ENCODE measurements around the gene HPGDS. TPM values are rescaled to one million over a fixed set of nuclear protein-coding genes. Genes with fewer than 3 reads are reported as not detected.

HPGDS gene
- total and polyA plus RNA-seq, 2 experiments from 2014 or later = not detected

GRCh38 chr4:94368459-94368858, 25.8 kb upstream of the HPGDS start:
- no peaks in the 10 kb centered on the region for H3F3A ChIP-seq (replicated peaks; ENCODE audit: low read depth)
- no peak for ATAC-seq
- Mint-ChIP-seq H3K27ac (no peak overlapping the region), H3K4me3 (no peak overlapping the region), H3K27me3 (ENCODE audit: insufficient read depth, low read depth, poor library complexity) (no peaks in the 10 kb centered on the region), H3K36me3 (ENCODE audit: low read depth) (no peaks in the 10 kb centered on the region), H3K4me1 (0 out of 3 replicates have a peak, but pooled peaks cover 2% of the 10 kb centered on the region), H3K9me3 (peaks cover 2% of the 10 kb centered on the region; the same call in 1 of the 3 replicates)
- no peak overlapping the region for H3K27ac ChIP-seq (ENCODE audit: low read depth)
- H2AFZ ChIP-seq = no peak overlapping the region
- no peaks in the 10 kb centered on the region for H3K27me3 ChIP-seq (ENCODE audit: insufficient read depth)
- no peaks in the 10 kb centered on the region for H3K4me1 ChIP-seq (ENCODE audit: insufficient read depth)
- no peaks in the 10 kb centered on the region for H3K79me2 ChIP-seq (replicated peaks; ENCODE audit: insufficient read depth)
- no peak overlapping the region for H3K4me2 ChIP-seq
- DNase-seq (ENCODE audit: low spot score) = no peak
- no peaks in the 10 kb centered on the region for H4K20me1 ChIP-seq (replicated peaks; ENCODE audit: insufficient read depth)
- H3K4me3 ChIP-seq = no peak overlapping the region
- H3K9me2 ChIP-seq (ENCODE audit: insufficient read depth) = no peaks in the 10 kb centered on the region; the same call in 1 of the 2 replicates
- TF ChIP-seq EZH2 (IDR thresholded peaks at IDR 0.05; ENCODE audit: low read depth, unreplicated experiment) (no peak), EZH2phosphoT487 (IDR thresholded peaks at IDR 0.05; ENCODE audit: unreplicated experiment) (no peak), POLR2AphosphoS5 (IDR thresholded peaks at IDR 0.05; ENCODE audit: low read depth) (no peak), ETS1 (IDR thresholded peaks at IDR 0.05) (no peak), CREB1 (CRISPR knock-in tag; IDR thresholded peaks at IDR 0.05; ENCODE audit: low read depth) (no peak), ZNF114 (CRISPR knock-in tag; IDR thresholded peaks at IDR 0.05) (no peak), REST (IDR thresholded peaks at IDR 0.05; ENCODE audit: unreplicated experiment) (no peak), STAT1 (IDR thresholded peaks at IDR 0.05; ENCODE audit: unreplicated experiment) (no peak), ZNF331 (CRISPR knock-in tag; IDR thresholded peaks at IDR 0.05; ENCODE audit: low read depth) (no peak), JUNB (IDR thresholded peaks at IDR 0.05; ENCODE audit: unreplicated experiment) (no peak), NANOG (IDR thresholded peaks at IDR 0.05; ENCODE audit: borderline replicate concordance) (no peak), CTCF (conservative IDR thresholded peaks at IDR 0.05; ENCODE audit: low read depth in 2 of 2) (no peak), ZNF462 (CRISPR knock-in tag; IDR thresholded peaks at IDR 0.05) (no peak)
- no peaks in the 10 kb centered on the region for H3K36me3 ChIP-seq (ENCODE audit: insufficient read depth)

Measured in GM23338 (cell line).